Naive thymus-derived CD4-positive, alpha-beta T cell (primary cell): Measurements from ENCODE around the gene TRAF3. TPM values are rescaled to one million over a fixed set of nuclear protein-coding genes. Genes with fewer than 3 reads are reported as not detected.

Source experiments
- ATAC-seq: fragments of 150-1000 bp; cut with Tn5 transposase; 2 replicates; pipeline ENCODE4 v1.10.0; 2021; ENCODE audit warnings: mild to moderate bottlenecking, moderate library complexity
- CTCF ChIA-PET: fragments of 350-600 bp; sonication (Branson Sonifier 250); formaldehyde crosslinking; loops from one replicate; lab custom pipeline; 2021; ENCODE audit warnings: antibody characterized with exemption; lab: Charles Lee
- POLR2A ChIA-PET: fragments of 350-600 bp; sonication (Branson Sonifier 250); formaldehyde crosslinking; loops from one replicate; lab custom pipeline; 2021; ENCODE audit warnings: antibody characterized with exemption, inconsistent platforms; lab: Charles Lee
- DNase-seq, 9 donors: peaks; one replicate each; pipeline versions ENCODE4 v3.0.0 to v3.0.0-alpha.2; 2020 to 2022; ENCODE audit warnings: mixed read lengths in 1 of 9
- H3K27ac ChIP-seq: one replicate; pipeline ENCODE4 v1.7.0; 2013; ENCODE audit warnings: mild to moderate bottlenecking, low read depth, low read length, moderate library complexity
- H3K27me3 ChIP-seq, 2 donors: one replicate each; pipeline ENCODE4 v1.7.0; 2013; ENCODE audit warnings: low read length in 2 of 2, mild to moderate bottlenecking in 2 of 2, moderate library complexity in 2 of 2; ENCODE audit not compliant: control insufficient read depth in 2 of 2, insufficient read depth in 2 of 2
- H3K36me3 ChIP-seq, 3 experiments: 1 replicate in 2 of 3; 2 replicates in 1 of 3; pipeline ENCODE4 v1.7.0; 2013; ENCODE audit warnings: low read length in 3 of 3, mild to moderate bottlenecking in 3 of 3, moderate library complexity in 1 of 3; ENCODE audit not compliant: insufficient read depth in 3 of 3, control insufficient read depth in 2 of 3
- H3K4me1 ChIP-seq, 2 donors: one replicate each; pipeline ENCODE4 v1.7.0; 2013; ENCODE audit warnings: low read length in 2 of 2, mild to moderate bottlenecking in 2 of 2, moderate library complexity in 1 of 2; ENCODE audit not compliant: control insufficient read depth in 2 of 2, insufficient read depth in 2 of 2
- H3K4me3 ChIP-seq: 2 replicates; pipeline ENCODE4 v1.7.0; 2013; ENCODE audit warnings: mild to moderate bottlenecking, low read length
- H3K9me3 ChIP-seq, 3 experiments: 1 replicate in 2 of 3; 2 replicates in 1 of 3; pipeline ENCODE4 v1.7.0; 2013; ENCODE audit warnings: low read length in 3 of 3; ENCODE audit not compliant: control insufficient read depth in 2 of 3
- H3K27ac Mint-ChIP-seq, 9 donors: one replicate each; pipeline ENCODE4 v1.8.0; 2020 to 2022; ENCODE audit warnings: mixed read lengths in 9 of 9, mild to moderate bottlenecking in 8 of 9, moderate library complexity in 5 of 9, inconsistent platforms in 2 of 9
- H3K27me3 Mint-ChIP-seq, 5 donors: one replicate each; pipeline ENCODE4 v1.8.0; 2021 to 2022; ENCODE audit warnings: mixed read lengths in 5 of 5, mild to moderate bottlenecking in 1 of 5
- H3K36me3 Mint-ChIP-seq, 5 donors: one replicate each; pipeline ENCODE4 v1.8.0; 2020 to 2022; ENCODE audit warnings: mixed read lengths in 5 of 5, mild to moderate bottlenecking in 3 of 5, inconsistent platforms in 1 of 5
- H3K4me1 Mint-ChIP-seq, 7 donors: one replicate each; pipeline ENCODE4 v1.8.0; 2020 to 2022; ENCODE audit warnings: mixed read lengths in 7 of 7, mild to moderate bottlenecking in 3 of 7, inconsistent platforms in 1 of 7
- H3K4me3 Mint-ChIP-seq, 10 donors: one replicate each; pipeline ENCODE4 v1.8.0; 2020 to 2022; ENCODE audit warnings: mild to moderate bottlenecking in 10 of 10, mixed read lengths in 10 of 10, moderate library complexity in 6 of 10, inconsistent platforms in 2 of 10
- H3K9me3 Mint-ChIP-seq, 11 donors: one replicate each; pipeline ENCODE4 v1.8.0; 2020 to 2022; ENCODE audit warnings: mixed read lengths in 11 of 11, mild to moderate bottlenecking in 4 of 11, inconsistent platforms in 1 of 11, moderate library complexity in 1 of 11
- intact Hi-C, 2 donors: fragments of 100-400 bp; cut with micrococcal nuclease; formaldehyde crosslinking; loops; one replicate each; pipeline ENCODE4 v1.15.1; 2023
- polyA plus RNA-seq, 2 donors: library from polyadenylated mRNA; unstranded; fragments of 300-500 nt; fragmentation: Illumina TruSeq; gene quantifications; one replicate each; pipeline ENCODE4 v1.2.3, GENCODE V29; 2021
- total RNA-seq, 6 experiments: library from RNA in 5 of 6; stranded (reverse) in 5 of 6; gene quantifications; 1 replicate in 5 of 6; 2 replicates in 1 of 6; pipeline ENCODE4 v1.2.3 and lab custom pipeline; 2021 to 2026

The TRAF3 gene
- total and polyA plus RNA-seq, 7 experiments from 2014 or later: 16.1 to 74.4 (median 30.4) TPM

DNA sequence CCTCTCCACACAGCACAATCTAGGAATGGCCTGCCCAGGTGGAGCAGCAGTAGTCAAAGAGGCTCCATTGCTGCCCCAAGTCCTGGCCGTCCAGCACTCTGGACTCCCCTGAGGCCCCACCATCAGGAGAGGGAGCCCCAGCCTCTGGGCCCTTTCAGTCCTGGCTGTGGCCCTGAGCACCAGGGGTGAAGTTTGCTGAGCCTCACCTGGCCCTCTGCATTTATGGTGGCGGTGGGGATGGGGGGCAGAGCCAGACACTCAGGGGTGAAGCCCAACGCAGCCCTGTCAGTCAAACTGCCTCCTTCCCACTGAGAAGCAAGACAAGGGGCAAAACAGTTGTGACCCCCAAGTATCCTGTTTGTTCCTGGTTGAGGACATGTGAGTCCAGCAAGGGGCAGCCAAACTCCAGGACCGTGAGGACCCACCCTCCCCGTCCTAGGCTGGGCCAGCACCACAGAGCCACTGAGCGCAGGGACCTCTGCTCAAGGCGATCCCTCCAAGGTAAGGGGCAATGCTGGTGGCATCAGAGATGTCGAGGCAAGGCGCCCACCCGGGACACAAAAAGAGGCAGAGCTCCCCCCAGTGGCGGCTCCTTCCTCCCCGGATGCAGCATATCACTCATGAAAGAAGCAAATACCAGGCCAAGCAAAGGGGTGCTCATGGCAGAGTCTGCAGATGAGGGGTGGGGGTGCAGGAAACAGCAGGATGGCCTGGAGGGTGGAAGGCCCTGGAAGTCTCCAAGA is 140.4 kb downstream of the TRAF3 start:
- DNase-seq: peak in 7 of 9 donors; percentile 36 to 58 (median 45)
- ATAC-seq: peak; percentile 58
- Histone ChIP-seq H3K27ac (no peak overlapping the region), H3K4me1 (no peaks in the 10 kb centered on the region), H3K9me3 (no peaks in the 10 kb centered on the region), H3K36me3 (peaks cover 0 to under 1% (median 0%) of the 10 kb centered on the region in 3 experiments), H3K4me3 (no peak overlapping the region), H3K27me3 (no peaks in the 10 kb centered on the region)
- no peaks in the 10 kb centered on the region for H3K36me3 Mint-ChIP-seq
- POLR2A ChIA-PET: no interaction called here
- no peaks in the 10 kb centered on the region for H3K27me3 Mint-ChIP-seq
- no peaks in the 10 kb centered on the region for H3K9me3 Mint-ChIP-seq
- CTCF ChIA-PET: interaction anchor here (1.2 kb wide), 1 partner anchor 224 kb away, joined by 6 read pairs; no protein-coding TSS in a partner anchor
- H3K4me3 Mint-ChIP-seq: no peak overlapping the region
- peak overlapping the region in 3 of 9 donors; percentile 39 to 75 (median 71) for H3K27ac Mint-ChIP-seq
- intact Hi-C loops: loop anchor here (1.0 to 2.0 kb wide), 3 partner anchors 142 to 393 kb away; no protein-coding TSS in a partner anchor
- H3K4me1 Mint-ChIP-seq: peaks cover 0 to 2% (median 0%) of the 10 kb centered on the region in 7 donors

DNA sequence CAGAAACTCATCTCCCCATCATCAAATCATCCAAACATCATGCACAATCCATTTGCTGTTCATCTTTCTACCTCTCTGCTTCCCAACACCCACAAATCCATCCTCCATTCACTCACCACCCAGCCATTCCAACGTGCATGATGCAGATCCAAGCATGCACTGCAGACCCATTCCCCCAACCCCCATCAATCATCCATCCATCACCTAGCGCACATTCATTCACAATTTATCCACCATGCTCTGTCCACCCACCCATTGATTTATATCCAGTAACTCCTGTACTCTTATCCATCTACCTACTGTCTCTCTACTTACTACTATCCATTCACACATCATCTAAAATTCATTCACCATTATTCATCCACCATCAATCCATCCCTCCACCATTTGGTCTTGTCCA is 141.2 kb downstream of the TRAF3 start:
- H3K36me3 Mint-ChIP-seq: no peaks in the 10 kb centered on the region
- Histone ChIP-seq H3K27ac (no peak overlapping the region), H3K4me3 (no peak overlapping the region), H3K36me3 (no peaks in the 10 kb centered on the region), H3K9me3 (no peaks in the 10 kb centered on the region), H3K27me3 (no peaks in the 10 kb centered on the region), H3K4me1 (peaks cover 3 to 7% of the 10 kb centered on the region in 2 donors)
- DNase-seq (no peak), ATAC-seq (no peak)
- H3K27ac Mint-ChIP-seq: no peak overlapping the region
- no peaks in the 10 kb centered on the region for H3K9me3 Mint-ChIP-seq
- H3K4me3 Mint-ChIP-seq: no peak overlapping the region
- intact Hi-C loops: loop anchor here (1.0 to 2.0 kb wide), 3 partner anchors 143 to 394 kb away; no protein-coding TSS in a partner anchor
- peaks cover 0 to 4% (median 0%) of the 10 kb centered on the region in 5 donors for H3K27me3 Mint-ChIP-seq
- ChIA-PET CTCF (interaction anchor here (0.6 to 1.2 kb wide), 2 partner anchors 124 to 224 kb away, joined by 4 to 6 read pairs; no protein-coding TSS in a partner anchor), POLR2A (no interaction called here)
- peaks cover 0 to 5% (median 2%) of the 10 kb centered on the region in 7 donors for H3K4me1 Mint-ChIP-seq

- Histone ChIP-seq H3K9me3 (no peaks in the 10 kb centered on the region), H3K4me3 (no peak overlapping the region), H3K27me3 (no peaks in the 10 kb centered on the region), H3K27ac (no peak overlapping the region), H3K36me3 (no peaks in the 10 kb centered on the region), H3K4me1 (peaks cover 9 to 18% of the 10 kb centered on the region in 2 donors)
- ATAC-seq (no peak), DNase-seq (no peak)
- Mint-ChIP-seq H3K27me3 (peaks cover 0 to 19% (median 0%) of the 10 kb centered on the region in 5 donors), H3K4me1 (peaks cover 0 to 15% (median 7%) of the 10 kb centered on the region in 7 donors), H3K4me3 (no peak overlapping the region), H3K36me3 (no peaks in the 10 kb centered on the region), H3K9me3 (no peaks in the 10 kb centered on the region), H3K27ac (no peak overlapping the region)
- intact Hi-C loops: no loop called here
- POLR2A ChIA-PET: no interaction called here
- CTCF ChIA-PET: no interaction called here
Observed at GRCh38 chr14:102920273-102920997, 143.2 kb downstream of the TRAF3 start.

GRCh38 chr14:102920998-102921304 is 143.7 kb downstream of the TRAF3 start:
- Histone ChIP-seq H3K36me3 (no peaks in the 10 kb centered on the region), H3K4me3 (no peak overlapping the region), H3K4me1 (peaks cover 9 to 18% of the 10 kb centered on the region in 2 donors), H3K27ac (no peak overlapping the region), H3K9me3 (no peaks in the 10 kb centered on the region), H3K27me3 (no peaks in the 10 kb centered on the region)
- DNase-seq: no peak
- Mint-ChIP-seq H3K36me3 (peaks cover 0 to 1% (median 0%) of the 10 kb centered on the region in 5 donors), H3K27ac (no peak overlapping the region), H3K27me3 (peaks cover 0 to 24% (median 4%) of the 10 kb centered on the region in 5 donors), H3K4me1 (peaks cover 2 to 18% (median 8%) of the 10 kb centered on the region in 7 donors), H3K9me3 (no peaks in the 10 kb centered on the region), H3K4me3 (no peak overlapping the region)
- no peak for ATAC-seq
- intact Hi-C loops: no loop called here
- ChIA-PET POLR2A (no interaction called here), CTCF (no interaction called here)

- no peak within 1 kb of the TSS for H3K27ac Mint-ChIP-seq
- H3K27me3 ChIP-seq: no peaks in the 10 kb centered on the region
Observed at GRCh38 chr14:102922490-102923200, 145.4 kb downstream of the TRAF3 start, which contains the start of gene AMN. Gene AMN, plus strand, starts transcription at chr14:102922663. Its CDS starts 26 bp downstream, at chr14:102922689.

GRCh38 chr14:102923201-102923924 is 146.1 kb downstream of the TRAF3 start:
- no peaks in the 10 kb centered on the region for H3K36me3 ChIP-seq
- Mint-ChIP-seq H3K4me3 (peak overlapping the region in 8 of 10 donors; percentile 5 to 70 (median 58)), H3K36me3 (peaks cover 0 to 1% (median 0%) of the 10 kb centered on the region in 5 donors), H3K27ac (no peak overlapping the region), H3K9me3 (no peaks in the 10 kb centered on the region), H3K27me3 (peaks cover 0 to 41% (median 11%) of the 10 kb centered on the region in 5 donors), H3K4me1 (peaks cover under 1 to 20% (median 8%) of the 10 kb centered on the region in 7 donors)
- H3K9me3 ChIP-seq: no peaks in the 10 kb centered on the region
- ChIA-PET CTCF (no interaction called here), POLR2A (no interaction called here)
- intact Hi-C loops: no loop called here
- H3K27me3 ChIP-seq: no peaks in the 10 kb centered on the region
- H3K27ac ChIP-seq: no peak overlapping the region
- H3K4me3 ChIP-seq: no peak overlapping the region
- peaks cover 9 to 25% of the 10 kb centered on the region in 2 donors for H3K4me1 ChIP-seq
- DNase-seq (no peak), ATAC-seq (no peak)

More at GRCh38 chr14:102922490-102923200, 145.4 kb downstream of the TRAF3 start, which contains the start of gene AMN:
- H3K9me3 Mint-ChIP-seq: no peaks in the 10 kb centered on the region
- peak within 1 kb of the TSS in 8 of 10 donors; percentile 5 to 70 (median 58) for H3K4me3 Mint-ChIP-seq
- H3K9me3 ChIP-seq: no peaks in the 10 kb centered on the region
- peaks cover 0 to 37% (median 11%) of the 10 kb centered on the region in 5 donors for H3K27me3 Mint-ChIP-seq
- ATAC-seq (no peak), DNase-seq (no peak)
- H3K27ac ChIP-seq: no peak within 1 kb of the TSS
- intact Hi-C loops: no loop called here
- H3K36me3 ChIP-seq: no peaks in the 10 kb centered on the region
- peaks cover 0 to 1% (median 0%) of the 10 kb centered on the region in 5 donors for H3K36me3 Mint-ChIP-seq
- H3K4me1 ChIP-seq: peaks cover 9 to 20% of the 10 kb centered on the region in 2 donors
- H3K4me1 Mint-ChIP-seq: peaks cover 0 to 20% (median 8%) of the 10 kb centered on the region in 7 donors
- no peak within 1 kb of the TSS for H3K4me3 ChIP-seq
- ChIA-PET CTCF (no interaction called here), POLR2A (no interaction called here)
